IPS-NIHi7 (cell line): ENCODE results near the gene LACC1.

Experiments
- DNase-seq: peaks from one replicate; pipeline ENCODE4 v3.0.0; 2012; ENCODE audit warnings: mixed read lengths; ENCODE audit errors: extremely low spot score

Gene LACC1

DNA sequence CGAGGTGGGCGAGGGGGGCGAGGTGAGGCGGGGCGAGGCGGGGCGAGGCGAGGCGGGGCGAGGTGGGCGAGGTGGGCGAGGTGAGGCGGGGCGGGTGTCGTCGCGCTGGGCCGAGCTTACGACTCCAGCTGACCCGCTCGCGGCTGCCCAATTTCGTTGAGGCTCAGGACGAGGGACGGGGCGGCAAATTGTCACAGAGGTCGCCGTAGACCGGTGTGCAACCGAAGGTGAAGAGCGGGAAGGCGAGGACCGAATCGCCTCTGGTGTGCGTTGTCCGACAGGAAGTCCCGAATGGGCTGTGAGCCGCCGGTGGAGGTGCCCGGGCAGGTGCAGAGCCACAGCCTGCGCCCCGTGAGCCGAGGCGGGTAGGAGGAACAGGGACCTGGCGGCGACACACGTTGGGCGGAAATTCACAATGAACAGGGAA is at the start of gene LACC1:
Gene LACC1 (plus strand): TSS at position 150 of the 427 bp plus-strand sequence. CDS start 1,082 bp downstream, outside the sequence.
- DNase-seq = no peak

DNA sequence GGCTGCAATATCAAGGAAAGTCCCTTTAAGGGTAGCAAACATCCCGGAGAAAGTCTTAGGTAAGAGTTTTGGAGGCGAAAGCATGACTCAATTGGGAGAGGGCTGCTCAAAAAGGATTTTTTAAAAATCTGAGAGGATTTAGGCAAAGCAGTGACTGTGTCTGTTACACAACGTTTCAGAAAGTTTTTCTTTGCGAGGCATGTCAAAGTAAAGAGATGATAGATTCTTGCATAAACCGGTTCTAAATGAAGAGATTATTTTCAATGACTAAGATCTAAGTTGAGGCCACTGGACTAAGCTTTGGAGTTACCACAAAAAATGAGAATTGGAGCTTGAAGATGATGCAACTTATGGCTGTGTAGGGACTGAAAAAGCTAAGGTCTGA is 49.2 kb upstream of the LACC1 start:
- no peak for DNase-seq

DNA sequence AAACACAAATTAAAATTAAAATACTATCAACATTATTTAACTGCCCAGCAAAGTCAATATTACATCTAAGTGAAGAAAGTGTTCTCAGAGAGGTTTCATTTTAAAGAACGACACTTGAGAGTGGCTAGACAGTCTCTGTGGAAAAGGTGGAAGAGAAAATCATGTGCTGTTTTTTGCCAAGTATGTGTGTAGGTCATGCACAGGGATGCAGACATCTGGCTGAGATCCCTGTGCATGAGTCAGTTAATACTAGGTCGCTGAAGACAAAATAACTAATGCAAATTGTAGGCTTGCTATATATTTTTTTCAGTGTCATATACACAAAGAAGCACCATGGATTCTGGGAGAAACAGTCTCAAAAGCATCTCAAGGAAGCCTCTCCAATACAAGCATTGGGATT is 48.6 kb upstream of the LACC1 start:
- DNase-seq = no peak

DNA sequence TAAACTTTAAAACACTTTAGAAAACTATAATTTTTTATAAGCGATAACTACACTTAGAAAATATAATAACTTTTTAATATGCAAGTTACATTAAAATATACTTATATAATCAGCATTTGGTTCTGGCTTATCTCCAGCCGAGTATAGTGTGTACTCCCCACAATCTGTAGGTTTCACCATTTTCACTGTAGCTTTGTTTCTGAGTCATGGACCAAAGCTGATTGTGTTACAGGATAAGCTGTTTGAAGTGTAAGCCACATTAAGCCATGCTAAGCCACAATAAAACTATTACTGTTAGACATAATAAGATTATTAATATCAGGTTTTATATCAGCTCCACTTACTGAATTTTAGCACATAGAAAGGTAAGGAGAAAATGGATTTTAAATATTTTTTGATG is 44.0 kb upstream of the LACC1 start:
- DNase-seq = no peak

DNA sequence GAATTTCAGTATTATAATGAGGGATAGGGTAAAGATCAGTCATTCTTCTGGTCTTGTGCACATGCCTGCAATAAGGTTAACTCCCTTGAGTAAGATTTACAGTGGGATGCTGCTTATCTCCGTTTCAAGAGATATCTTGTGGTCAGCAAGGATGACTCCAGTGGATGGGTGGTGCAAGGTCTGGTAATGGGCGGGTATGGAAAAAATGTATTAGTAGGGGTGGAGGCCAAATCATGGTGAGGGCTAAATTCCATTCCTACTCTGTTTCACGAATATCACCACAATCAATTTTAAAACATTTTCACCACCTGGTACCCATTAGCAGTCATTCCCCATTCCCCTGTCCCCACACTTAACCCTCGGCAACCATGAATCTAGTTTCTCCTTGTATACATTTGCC is 40.8 kb upstream of the LACC1 start:
- no peak for DNase-seq

DNA sequence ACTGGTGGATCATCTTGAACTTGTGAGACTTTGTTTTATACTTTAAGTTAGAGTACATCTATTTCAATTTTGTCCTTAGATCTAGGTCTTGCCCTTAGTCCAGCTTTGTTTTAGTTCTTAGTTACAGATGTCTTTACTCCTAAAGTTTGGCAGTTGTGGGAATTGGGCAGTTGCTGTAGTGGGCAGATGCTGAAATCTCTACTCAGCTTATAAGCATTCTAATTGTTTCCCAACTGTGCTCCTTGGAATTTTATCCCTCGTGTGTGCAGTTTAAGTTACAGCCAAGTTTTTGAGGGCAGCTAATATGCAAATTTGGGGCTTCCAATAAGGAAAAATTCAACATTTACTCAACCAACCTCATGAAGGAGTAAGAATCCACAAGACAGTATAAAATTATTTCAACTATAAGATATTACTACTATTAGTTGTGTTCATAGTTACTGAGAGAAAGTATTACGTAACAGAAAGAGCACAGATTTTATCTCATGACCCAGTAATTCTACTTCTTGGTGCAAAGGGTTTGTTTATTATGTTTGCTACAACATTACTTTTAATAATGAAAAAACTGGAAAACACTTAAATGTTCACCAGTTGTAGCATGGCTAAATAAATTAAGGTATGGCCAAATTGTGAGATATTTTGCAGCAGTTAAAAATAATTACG is 33.1 kb upstream of the LACC1 start:
- DNase-seq = no peak

DNA sequence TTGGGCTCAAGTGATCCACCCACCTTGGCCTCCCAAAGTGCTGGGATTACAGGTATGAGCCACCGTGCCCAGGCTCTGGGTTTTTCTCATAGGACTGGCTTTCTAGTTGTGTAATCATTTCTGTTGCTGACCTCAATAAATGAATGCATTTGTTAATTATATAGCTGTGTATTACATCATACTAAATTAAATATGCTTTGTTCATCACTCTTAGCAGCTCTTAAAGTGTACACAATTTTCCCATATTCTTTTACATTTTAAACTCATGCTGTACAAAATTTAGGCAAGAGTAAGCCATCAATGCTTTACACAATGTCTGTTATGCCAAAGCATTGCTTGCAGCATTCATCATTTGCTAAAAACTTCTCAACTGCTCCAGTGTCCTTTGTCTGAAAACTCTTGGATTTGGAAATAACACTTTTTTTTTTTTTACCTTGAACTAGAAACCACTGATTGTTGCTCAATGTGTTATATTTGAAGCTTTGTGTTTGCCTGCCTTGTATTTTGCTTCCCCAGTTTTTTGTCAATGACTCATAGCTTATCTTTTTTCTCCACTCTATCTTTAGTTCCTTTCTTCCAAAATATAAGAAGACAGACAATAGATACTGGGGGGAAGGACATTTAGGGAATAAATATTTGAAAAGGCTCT is 31.6 kb upstream of the LACC1 start:
- DNase-seq = no peak

DNA sequence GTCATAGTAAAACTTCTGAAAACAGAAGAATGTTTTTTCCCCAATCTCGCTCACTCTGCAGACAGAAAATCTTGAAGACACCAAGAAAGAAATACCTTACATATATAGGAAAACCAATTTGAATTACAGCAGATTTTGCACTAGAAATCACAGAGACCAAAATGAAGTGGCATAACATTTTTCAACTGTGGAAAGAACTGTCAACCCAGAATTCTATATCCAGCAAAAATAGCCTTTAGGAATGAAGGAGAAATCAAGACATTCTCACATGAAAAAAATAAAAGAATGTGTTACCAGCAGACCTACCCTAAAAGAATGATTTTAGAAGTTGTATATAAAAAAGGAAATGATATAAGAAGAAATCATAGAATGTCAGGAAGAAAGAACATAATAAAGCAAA is 28.8 kb upstream of the LACC1 start:
- no peak for DNase-seq

DNA sequence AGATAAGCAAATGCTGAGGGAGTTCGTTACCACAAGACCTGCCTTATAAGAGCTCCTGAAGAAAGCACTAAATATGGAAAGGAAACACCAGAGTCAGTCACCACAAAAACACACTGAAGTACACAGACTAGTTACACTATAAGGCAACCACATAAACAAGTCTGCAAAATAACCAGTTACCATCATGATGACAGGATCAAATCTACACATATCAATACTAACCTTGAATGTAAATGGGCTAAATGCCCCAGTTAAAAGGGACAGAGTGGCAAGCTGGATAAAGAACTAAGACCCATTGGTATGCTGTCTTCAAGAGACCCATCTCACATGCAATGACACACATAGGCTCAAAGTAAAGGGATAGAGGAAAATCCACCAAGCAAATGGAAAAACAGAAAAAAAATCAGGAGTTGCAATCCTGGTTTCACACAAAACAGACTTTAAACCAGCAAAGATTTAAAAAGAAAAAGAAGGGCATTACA is 26.7 kb upstream of the LACC1 start:
- DNase-seq = no peak

DNA sequence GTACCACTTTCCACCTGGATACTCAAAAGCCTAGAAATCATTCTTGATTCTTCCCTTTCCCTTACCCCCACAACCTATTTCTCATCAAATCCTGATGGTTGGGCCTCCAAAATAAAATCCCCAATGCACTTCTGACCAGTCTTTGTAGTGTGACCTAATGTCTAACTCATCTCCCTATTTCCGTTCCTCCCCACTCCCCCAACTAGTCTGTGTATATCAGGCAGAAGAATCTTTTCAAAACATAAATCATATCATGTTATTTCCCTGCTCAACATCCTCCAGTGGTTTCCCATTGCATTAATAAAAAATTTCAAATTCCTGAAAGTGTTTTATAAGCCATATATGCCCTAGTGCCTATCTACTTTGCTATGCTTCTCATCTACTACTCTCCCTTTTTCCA is 17.8 kb upstream of the LACC1 start:
- DNase-seq = no peak

DNA sequence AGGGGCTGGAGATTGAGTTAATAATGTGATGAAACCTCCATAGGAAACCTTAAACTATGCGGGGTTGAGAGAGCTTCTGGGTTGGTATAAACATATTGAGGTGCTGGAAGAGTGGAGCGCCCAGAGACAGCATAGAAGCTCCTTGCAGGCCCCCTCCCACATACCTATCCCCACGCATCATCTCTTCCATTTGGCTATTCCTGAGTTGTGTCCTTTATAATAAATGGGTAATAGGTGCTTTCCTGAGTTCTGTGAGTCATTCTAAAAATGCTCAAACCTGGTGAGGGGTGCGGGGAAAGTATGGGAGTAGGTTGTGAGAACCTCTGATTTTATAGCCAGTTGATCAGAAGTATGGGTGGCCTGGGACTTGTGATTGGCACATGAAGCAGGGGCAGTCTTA is 14.8 kb upstream of the LACC1 start:
- no peak for DNase-seq

DNA sequence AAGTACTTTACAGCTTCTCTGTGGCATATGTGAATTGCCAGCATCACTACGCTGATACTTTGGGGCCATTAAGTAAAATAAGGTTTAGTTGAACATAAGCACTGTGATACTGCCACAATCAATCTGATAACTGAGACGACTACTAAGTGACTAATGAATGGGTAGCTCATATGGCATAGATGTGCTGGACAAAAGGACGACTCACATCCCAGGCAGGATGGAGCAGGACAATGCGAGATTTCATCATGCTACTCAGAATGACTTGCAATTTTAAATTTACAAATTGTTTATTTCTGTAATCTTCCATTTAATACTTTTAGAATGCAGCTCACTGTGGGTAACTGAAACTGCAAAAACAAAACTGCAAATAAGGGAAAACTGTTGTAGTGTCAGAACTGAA is 13.8 kb upstream of the LACC1 start:
- DNase-seq = no peak

DNA sequence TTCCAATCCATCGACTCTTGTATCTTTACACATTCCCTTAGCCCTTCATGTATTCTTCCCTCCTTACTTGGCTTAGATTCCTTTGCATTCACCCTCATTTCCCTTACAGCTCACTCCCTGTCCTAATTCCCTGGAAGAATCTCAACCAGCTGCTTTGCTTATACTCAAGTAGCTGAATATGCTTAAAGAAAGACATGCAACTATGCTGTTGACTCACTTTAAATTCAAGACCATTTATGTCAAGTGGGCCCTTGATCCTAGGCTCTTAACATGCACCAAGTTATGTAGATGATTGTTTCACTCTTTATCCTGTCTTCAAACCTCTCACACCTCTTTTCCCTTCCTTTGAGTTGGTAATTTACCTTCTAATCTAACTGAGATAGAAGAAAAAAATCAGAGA is 7.5 kb upstream of the LACC1 start:
- no peak for DNase-seq

DNA sequence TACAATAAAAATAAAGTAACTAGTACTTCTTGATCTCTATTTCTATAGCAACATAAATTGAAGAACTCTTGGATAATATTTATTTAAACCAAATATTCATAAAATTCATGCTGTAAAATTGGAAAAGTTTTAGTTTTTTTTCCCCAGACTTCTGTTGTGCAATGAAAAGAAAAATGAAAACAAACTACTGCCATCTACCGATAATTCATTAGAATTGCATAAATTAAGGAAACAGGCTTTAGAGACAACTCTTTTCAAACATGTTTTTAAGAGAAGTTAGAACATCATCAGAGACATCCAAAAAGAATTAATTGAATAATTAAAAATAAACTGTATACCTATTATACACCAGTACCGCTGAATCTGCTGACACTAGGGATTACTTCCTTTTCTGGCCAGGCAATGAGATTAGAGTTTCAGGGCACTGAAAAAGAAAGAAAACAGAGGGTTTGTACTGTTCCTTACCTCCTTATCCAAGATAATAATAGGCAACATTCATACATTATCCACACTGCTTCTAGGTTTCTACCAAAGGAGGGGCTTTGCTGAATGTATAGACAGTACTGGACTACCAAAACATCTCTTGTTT is 5.1 kb upstream of the LACC1 start:
- DNase-seq = no peak

DNA sequence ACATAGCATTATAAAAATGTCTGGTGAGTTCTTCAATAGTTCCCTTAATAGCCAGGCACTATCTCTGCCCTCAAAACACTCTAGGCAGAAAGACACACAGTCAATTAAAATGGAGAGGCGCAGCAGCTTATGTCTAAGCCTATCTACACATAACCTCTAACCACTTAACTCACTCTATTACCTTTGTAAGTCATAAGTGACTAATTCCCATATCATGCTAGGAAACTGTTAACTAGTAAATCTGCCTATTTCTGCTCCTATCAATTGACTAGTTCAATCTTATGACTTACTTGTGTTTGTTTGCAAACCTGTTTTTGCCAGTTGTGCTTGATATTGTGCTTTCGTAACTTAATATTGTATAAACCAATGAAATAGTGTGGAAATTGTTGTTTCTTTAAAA is 3.3 kb upstream of the LACC1 start:
- no peak for DNase-seq

DNA sequence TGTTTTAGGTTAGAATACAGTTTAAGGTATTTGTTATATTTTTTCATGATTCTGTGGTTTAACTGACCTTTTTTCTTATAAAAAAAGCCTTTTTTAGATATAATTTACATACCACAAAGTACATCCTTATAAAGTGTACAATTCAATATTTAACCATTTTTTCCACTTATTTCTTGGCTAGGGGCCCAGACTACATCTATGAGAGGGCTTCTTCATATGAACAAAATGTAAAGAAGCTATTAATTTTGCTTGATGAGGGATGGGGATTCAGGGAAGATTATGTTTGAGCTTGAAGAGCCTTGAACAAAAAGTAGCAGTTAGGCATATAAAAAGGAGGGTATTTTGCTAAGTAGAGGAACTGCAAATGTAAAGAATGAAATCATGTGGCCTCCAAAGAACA is 2.4 kb upstream of the LACC1 start:
- no peak for DNase-seq

DNA sequence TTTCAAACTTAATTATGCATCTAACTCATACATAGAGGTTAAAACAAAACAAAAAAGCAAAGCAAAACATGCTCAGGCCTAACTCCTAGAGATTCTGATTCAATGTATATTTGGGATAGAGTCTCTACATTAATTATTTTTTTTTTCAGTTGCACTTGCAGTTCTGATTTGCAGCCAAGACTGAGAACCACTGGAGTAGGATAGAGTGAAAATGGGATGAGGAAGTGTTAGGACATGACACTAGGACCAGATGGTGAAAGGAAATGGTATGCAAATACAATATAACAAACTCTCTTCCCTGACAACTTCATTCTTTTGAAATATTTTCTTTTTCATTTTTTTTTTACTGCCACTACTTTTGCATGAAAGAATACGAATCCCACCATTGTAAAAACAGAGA is 1.9 kb upstream of the LACC1 start:
- DNase-seq = no peak

DNA sequence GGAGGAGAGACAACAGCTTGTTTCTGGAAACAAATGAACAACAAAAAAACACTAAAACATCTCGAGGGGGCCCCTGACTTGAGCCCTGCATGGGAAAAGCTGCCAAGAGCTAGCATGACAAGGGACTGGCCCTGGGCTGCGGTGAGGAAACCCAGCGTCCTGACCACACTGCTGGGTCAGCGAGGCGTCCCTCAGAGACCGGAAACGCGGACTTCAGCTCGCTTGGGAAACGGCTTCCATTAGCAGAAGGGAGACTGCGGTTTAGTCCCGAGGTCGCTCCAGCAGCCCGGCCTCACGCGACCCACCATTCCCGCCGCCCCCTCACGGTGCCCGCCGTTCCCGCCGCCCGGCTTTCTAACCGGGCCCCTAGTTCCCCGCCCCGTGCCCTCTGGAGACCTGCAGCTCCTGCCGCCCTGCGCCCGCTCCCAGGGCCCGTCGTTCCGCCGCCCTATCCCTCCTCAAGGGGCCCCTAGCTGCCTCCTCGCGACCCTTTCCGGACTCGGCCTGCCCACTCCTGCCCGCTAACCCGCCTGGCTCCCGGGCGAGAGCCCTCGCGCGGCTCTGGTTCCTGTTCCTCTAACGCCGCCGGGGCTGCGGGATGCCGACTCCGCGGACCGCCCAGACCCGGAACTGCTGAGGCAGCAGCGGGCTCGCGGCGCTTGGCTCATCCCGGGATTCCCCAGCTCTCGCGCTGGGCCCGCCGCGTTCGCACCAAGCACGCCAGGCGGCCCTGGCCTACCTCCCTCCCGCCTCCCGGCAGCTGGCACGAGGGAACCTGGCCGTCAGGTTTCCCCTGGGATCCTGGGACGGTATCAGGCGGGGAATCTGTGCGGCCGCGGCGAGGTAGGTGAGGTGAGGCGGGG is 581 bp upstream of the LACC1 start, which contains the start of gene CCDC122:
Gene CCDC122 (minus strand): TSS at position 849 of the 863 bp plus-strand sequence. CDS start 10,364 bp downstream, outside the sequence.
- DNase-seq = peak; percentile 86

DNA sequence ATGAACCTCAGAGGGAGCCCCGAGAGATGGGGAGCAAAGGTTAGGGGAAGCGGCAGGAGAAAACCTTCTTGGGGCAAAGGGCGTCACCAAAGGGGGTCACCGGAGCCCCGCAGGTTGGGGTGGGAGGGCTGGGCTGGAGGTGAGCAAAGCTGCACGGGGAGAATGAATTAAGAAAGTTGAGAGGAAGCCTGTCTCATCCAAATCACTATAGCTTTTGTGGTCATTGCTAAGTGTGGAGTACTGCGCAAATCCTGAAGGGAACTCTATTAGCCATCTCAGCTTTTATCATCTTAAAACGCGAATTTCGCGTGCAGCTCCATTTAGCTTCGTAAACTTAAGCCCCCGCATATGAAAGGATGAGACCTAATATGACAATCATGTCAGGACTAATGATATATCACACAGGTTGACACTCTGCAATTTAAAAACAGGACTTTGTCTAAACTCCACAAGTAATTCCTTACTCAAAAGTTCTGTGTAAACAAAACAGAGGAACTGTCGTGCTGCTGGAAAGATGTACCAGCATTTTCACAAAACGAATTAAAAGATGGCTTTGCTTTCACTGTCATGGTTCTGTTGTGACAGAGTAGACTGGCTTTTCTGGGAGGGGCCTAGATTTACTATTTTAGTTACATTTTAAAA is 631 bp downstream of the LACC1 start:
- no peak for DNase-seq

DNA sequence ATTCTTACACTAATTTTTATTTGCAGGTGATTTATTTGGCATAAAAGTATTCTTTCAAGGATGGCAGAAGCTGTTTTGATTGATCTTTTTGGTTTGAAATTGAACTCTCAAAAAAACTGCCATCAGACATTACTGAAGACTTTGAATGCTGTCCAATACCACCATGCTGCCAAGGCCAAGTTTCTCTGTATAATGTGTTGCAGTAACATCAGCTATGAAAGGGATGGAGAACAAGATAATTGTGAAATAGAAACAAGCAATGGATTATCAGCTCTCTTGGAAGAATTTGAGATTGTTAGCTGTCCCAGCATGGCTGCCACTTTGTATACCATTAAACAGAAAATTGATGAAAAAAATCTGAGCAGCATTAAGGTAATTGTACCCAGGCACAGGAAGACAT is 1.2 kb downstream of the LACC1 start:
- DNase-seq = no peak

DNA sequence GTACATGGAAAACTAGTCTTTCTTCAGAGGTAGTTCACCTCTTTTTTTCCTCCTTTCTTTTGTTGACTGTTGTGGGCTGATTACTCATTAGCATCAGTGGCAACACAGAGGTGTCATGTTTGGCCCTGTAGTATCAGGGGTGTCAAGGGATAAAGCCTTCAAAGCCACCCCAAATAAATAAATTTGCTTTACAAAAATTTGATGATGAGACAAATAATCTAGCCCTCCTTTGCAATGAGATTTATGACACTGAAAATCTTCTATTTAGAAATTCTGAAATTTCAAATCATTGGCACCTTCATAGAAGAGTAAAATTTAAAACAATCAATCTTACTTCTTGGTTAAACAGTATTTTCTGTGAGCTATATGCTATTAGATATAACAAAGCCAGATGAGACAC is 1.9 kb downstream of the LACC1 start:
- no peak for DNase-seq

DNA sequence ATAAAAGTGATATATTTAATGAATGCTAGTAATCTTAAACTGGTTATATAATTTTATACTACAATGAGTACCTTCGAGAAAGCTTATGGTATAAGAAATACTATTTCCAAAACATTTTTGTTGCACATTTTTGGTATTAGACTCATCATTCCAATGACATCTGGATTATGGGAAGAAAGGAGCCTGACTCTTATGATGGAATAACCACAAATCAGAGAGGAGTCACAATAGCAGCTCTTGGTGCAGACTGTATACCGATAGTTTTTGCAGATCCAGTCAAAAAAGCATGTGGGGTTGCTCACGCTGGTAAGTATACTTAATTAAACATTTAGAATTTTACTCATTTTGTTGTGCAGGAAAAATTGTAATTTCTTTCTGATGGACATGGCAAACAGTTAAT is 3.9 kb downstream of the LACC1 start:
- no peak for DNase-seq
